SK-N-MC (cell line): Measurements from ENCODE around the gene JOSD2.

ENCODE experiments used
- EZH2 ChIP-seq: fragments of 200-600 bp; sonication (generic); IDR thresholded peaks from one replicate; pipeline ENCODE4 v1.6.1; 2017; ENCODE audit warnings: antibody characterized with exemption
- FOXP2 ChIP-seq: optimal IDR thresholded peaks from 2 replicates; pipeline ENCODE3; 2011; ENCODE audit warnings: mild to moderate bottlenecking, moderate library complexity; ENCODE audit not compliant: insufficient read depth; ENCODE audit errors: extremely low read length, control extremely low read depth
- POLR2AphosphoS5 ChIP-seq: IDR thresholded peaks from 2 replicates; pipeline ENCODE4 v1.6.1; 2012; ENCODE audit warnings: mild to moderate bottlenecking, low read depth, low read length, borderline replicate concordance

GRCh38 chr19:50516456-50516855, 5.5 kb upstream of the JOSD2 start:
- TF ChIP-seq POLR2AphosphoS5, result no peak
- TF ChIP-seq EZH2, result no peak
- no peak for TF ChIP-seq FOXP2
